GM23248 (cell line): ENCODE measurements around the gene PLD5.

Experiments used
- EZH2 ChIP-seq: fragments of 200-600 bp; sonication (generic); IDR thresholded peaks from 2 replicates; pipeline ENCODE4 v1.6.1; 2018; ENCODE audit warnings: antibody characterized with exemption, mild to moderate bottlenecking; ENCODE audit not compliant: insufficient read depth, poor library complexity, severe bottlenecking
- EZH2phosphoT487 ChIP-seq: fragments of 200-600 bp; sonication (generic); IDR thresholded peaks from 2 replicates; pipeline ENCODE4 v1.6.1; 2018; ENCODE audit warnings: antibody characterized with exemption, moderate library complexity, mild to moderate bottlenecking, low read depth; ENCODE audit not compliant: insufficient read depth

- TF ChIP-seq EZH2: no peak
- no peak for TF ChIP-seq EZH2phosphoT487
Observed at GRCh38 chr1:242448910-242449645, 75.4 kb downstream of the PLD5 start.
